ENCODE measurements around the gene PARD3.

Gene PARD3

DNA sequence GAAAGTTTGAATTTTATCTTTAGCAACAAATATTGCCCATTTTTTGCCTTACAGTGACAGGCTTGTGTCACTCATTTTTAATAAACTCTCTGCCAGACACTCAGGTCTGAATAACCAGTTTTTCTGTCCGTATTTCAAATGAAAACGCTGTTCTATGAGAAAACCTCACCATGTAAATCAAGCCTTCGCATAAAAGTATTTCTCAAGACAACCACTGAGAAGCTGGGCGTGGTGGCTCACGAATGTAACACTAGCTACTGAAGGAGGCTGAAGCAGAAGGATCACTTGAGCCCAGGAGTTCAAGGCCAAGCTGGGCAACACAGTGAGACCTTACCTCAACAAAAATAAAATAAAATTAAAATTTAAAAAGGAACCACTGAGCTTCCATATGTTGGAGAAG lies 339.3 kb downstream of the PARD3 start:
- DNase-seq (no peak), ATAC-seq (no peak)
- Mint-ChIP-seq H3K27me3 (no peaks in the 10 kb centered on the region), H3K4me1 (no peaks in the 10 kb centered on the region), H3K9me3 (no peaks in the 10 kb centered on the region), H3K27ac (no peak overlapping the region), H3K4me3 (no peak overlapping the region)

- Mint-ChIP-seq H3K9me3 (no peaks in the 10 kb centered on the region), H3K4me1 (no peaks in the 10 kb centered on the region), H3K27me3 (no peaks in the 10 kb centered on the region), H3K4me3 (no peak overlapping the region), H3K27ac (no peak overlapping the region)
- DNase-seq (no peak), ATAC-seq (no peak)
These were observed 339.8 kb downstream of the PARD3 start for GRCh38 chr10:34475274-34475646.

GRCh38 chr10:34474555-34475273 lies 340.4 kb downstream of the PARD3 start:
- H3K4me1 Mint-ChIP-seq, result no peaks in the 10 kb centered on the region

DNA sequence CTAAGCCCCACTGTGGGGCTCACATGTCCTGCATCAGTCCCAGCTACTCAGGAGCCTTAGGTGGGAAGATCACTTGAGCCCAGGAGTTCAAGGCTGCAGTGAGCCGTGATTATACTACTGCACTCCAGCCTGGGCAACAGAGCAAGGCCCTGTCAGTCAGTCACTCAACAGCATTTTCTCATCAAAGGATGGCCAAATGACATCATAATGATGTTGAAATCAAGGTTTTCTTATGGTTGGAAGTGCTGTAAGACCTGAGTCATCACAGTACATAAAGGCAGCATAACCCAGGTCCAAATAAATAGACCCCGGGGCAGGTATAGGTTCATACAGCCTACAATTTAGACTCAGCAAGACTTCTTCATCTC lies 341.1 kb downstream of the PARD3 start:
- Mint-ChIP-seq H3K4me3 (no peak overlapping the region), H3K27me3 (no peaks in the 10 kb centered on the region), H3K9me3 (no peaks in the 10 kb centered on the region), H3K27ac (no peak overlapping the region), H3K4me1 (no peaks in the 10 kb centered on the region)
- no peak for DNase-seq
- ATAC-seq, result no peak

More at GRCh38 chr10:34474555-34475273, 340.4 kb downstream of the PARD3 start:
- H3K27ac Mint-ChIP-seq, result no peak overlapping the region
- DNase-seq (no peak), ATAC-seq (no peak)
- no peaks in the 10 kb centered on the region for H3K27me3 Mint-ChIP-seq
- no peak overlapping the region for H3K4me3 Mint-ChIP-seq
- no peaks in the 10 kb centered on the region for H3K9me3 Mint-ChIP-seq

DNA sequence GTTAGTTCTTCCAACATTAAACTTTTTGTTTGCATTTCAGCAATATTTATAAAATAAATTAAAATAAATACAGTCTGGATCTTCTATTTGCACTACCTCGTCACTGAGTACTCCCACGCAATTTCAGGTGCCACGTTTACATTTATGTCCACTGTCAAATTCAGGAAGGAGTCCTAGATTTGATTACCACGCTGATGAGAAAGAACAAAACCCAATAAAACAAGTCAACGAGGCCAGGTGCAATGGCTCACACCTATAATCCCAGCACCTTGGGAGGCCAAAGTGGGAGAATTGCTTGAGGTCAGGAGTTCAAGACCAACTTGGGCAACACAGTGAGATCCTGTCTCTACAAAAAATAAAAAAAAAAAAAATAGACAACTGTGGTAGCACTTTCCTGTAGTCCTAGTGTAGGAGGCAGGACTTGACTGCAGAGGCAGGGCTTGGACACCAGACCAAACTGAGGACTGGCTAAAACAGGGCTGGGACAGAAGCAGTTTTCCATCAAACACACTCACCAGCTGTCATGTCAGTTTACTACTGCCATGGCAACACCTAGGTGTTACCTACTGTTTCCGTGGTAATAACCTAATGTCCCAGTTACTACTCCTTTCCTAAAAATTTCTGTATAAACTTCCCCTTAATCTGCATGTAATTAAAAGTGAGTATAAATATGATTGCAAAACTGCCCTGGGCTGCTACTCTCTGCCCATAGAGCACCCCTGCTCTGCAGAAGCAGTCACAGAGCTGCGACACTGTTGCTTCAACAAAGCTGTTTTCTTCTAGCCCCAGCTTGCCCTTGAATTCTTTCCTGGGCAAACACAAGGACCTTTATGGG lies 341.7 kb downstream of the PARD3 start:
- DNase-seq, result no peak
- no peaks in the 10 kb centered on the region for H3K27me3 Mint-ChIP-seq
- H3K27ac Mint-ChIP-seq, result no peak overlapping the region
- no peaks in the 10 kb centered on the region for H3K4me1 Mint-ChIP-seq
- H3K4me3 Mint-ChIP-seq, result no peak overlapping the region
- ATAC-seq, result no peak
- no peaks in the 10 kb centered on the region for H3K9me3 Mint-ChIP-seq

- no peak for ATAC-seq
- Mint-ChIP-seq H3K4me1 (no peaks in the 10 kb centered on the region), H3K27me3 (no peaks in the 10 kb centered on the region), H3K27ac (no peak overlapping the region), H3K4me3 (no peak overlapping the region), H3K9me3 (no peaks in the 10 kb centered on the region)
- DNase-seq, result no peak
These were observed 344.8 kb downstream of the PARD3 start for GRCh38 chr10:34470307-34470706.

DNA sequence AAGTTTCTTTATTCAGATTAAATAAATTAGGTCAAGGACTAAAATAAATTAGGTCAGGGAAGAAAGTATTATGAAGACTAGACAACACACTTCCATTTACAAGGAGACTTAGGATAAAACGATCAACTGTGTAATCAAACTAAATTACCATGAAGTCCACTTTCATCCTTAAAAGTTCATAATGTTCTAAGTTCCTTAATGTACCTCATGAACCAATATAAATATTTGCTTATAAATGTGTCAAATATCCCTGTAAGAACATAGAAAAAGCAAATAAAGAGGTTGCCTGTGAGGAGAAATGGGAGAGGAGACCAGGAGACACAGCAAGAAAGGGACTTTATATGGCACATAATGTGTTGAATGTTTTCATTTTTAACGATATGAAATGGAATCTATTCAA lies 345.6 kb downstream of the PARD3 start:
- no peaks in the 10 kb centered on the region for H3K4me1 Mint-ChIP-seq
- DNase-seq (no peak), ATAC-seq (no peak)
- no peak overlapping the region for H3K4me3 Mint-ChIP-seq
- no peaks in the 10 kb centered on the region for H3K9me3 Mint-ChIP-seq
- no peaks in the 10 kb centered on the region for H3K27me3 Mint-ChIP-seq
- H3K27ac Mint-ChIP-seq, result no peak overlapping the region

DNA sequence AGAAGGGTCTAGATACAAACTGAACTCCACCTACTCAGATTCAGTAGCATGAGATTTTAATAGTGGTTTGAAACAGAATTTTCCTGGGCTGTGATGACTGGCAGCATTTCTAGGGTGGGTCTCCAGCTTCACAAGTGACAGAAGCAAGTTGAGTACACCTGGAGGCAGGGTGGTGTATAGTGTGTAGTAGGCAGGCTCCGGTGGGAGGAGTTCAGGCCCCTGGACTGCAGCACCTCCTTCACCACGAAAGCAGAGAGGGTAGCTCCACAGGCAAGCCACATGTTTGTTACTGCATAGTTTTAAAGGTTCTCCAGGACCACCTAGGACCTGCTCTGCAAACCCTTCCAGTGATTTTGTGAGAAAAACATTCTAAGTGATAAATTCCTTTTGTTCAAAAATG lies 347.2 kb downstream of the PARD3 start:
- no peak overlapping the region for H3K4me3 Mint-ChIP-seq
- no peak for ATAC-seq
- no peaks in the 10 kb centered on the region for H3K9me3 Mint-ChIP-seq

GRCh38 chr10:34467364-34467763 lies 347.7 kb downstream of the PARD3 start:
- no peaks in the 10 kb centered on the region for H3K27me3 Mint-ChIP-seq
- no peak overlapping the region for H3K4me3 Mint-ChIP-seq
- H3K9me3 Mint-ChIP-seq, result no peaks in the 10 kb centered on the region
- H3K27ac Mint-ChIP-seq, result no peak overlapping the region
- no peaks in the 10 kb centered on the region for H3K4me1 Mint-ChIP-seq
- no peak for DNase-seq
- no peak for ATAC-seq

More for the DNA sequence above, 347.2 kb downstream of the PARD3 start:
- H3K27me3 Mint-ChIP-seq, result no peaks in the 10 kb centered on the region
- H3K4me1 Mint-ChIP-seq, result no peaks in the 10 kb centered on the region
- DNase-seq, result no peak
- no peak overlapping the region for H3K27ac Mint-ChIP-seq

- DNase-seq, result no peak
- ATAC-seq, result no peak
- no peaks in the 10 kb centered on the region for H3K9me3 Mint-ChIP-seq
- no peak overlapping the region for H3K27ac Mint-ChIP-seq
- H3K27me3 Mint-ChIP-seq, result no peaks in the 10 kb centered on the region
- no peak overlapping the region for H3K4me3 Mint-ChIP-seq
- no peaks in the 10 kb centered on the region for H3K4me1 Mint-ChIP-seq
These were observed 349.4 kb downstream of the PARD3 start for GRCh38 chr10:34465678-34466077.

GRCh38 chr10:34464591-34464990 lies 350.5 kb downstream of the PARD3 start:
- no peak for ATAC-seq
- H3K27me3 Mint-ChIP-seq, result no peaks in the 10 kb centered on the region
- DNase-seq, result no peak
- H3K4me1 Mint-ChIP-seq, result no peaks in the 10 kb centered on the region
- H3K9me3 Mint-ChIP-seq, result no peaks in the 10 kb centered on the region
- H3K4me3 Mint-ChIP-seq, result no peak overlapping the region
- no peak overlapping the region for H3K27ac Mint-ChIP-seq

- Mint-ChIP-seq H3K4me3 (no peak overlapping the region), H3K27ac (no peak overlapping the region), H3K9me3 (no peaks in the 10 kb centered on the region), H3K4me1 (no peaks in the 10 kb centered on the region), H3K27me3 (no peaks in the 10 kb centered on the region)
- ATAC-seq (no peak), DNase-seq (no peak)
These were observed 351.1 kb downstream of the PARD3 start for GRCh38 chr10:34464000-34464399.

- no peak for ATAC-seq
- no peaks in the 10 kb centered on the region for H3K27me3 Mint-ChIP-seq
These were observed 352.1 kb downstream of the PARD3 start for GRCh38 chr10:34462993-34463392.

DNA sequence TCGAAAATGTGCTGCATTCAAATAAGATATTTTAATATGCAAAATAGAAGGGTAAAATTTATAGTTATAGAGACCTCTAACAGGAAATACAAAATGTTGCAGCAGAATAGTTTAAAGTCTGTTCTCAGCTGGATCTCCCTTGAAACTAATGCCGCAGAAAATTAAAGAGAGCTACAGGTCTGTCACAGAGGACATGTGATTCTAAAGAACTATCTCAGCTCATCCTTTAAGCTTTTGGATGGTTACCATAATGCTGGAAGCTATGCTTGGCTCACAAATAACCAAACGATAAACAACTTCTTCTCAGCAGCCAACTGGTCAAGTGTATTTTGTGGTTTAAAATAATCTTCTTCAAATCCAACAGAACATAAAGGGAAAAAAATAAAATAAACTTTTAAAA lies 353.0 kb downstream of the PARD3 start:
- no peak overlapping the region for H3K27ac Mint-ChIP-seq
- no peaks in the 10 kb centered on the region for H3K27me3 Mint-ChIP-seq
- DNase-seq (no peak), ATAC-seq (no peak)
- H3K4me3 Mint-ChIP-seq, result no peak overlapping the region
- H3K9me3 Mint-ChIP-seq, result no peaks in the 10 kb centered on the region
- no peaks in the 10 kb centered on the region for H3K4me1 Mint-ChIP-seq

More at GRCh38 chr10:34462993-34463392, 352.1 kb downstream of the PARD3 start:
- Mint-ChIP-seq H3K4me1 (no peaks in the 10 kb centered on the region), H3K4me3 (no peak overlapping the region), H3K9me3 (no peaks in the 10 kb centered on the region), H3K27ac (no peak overlapping the region)
- DNase-seq, result no peak

DNA sequence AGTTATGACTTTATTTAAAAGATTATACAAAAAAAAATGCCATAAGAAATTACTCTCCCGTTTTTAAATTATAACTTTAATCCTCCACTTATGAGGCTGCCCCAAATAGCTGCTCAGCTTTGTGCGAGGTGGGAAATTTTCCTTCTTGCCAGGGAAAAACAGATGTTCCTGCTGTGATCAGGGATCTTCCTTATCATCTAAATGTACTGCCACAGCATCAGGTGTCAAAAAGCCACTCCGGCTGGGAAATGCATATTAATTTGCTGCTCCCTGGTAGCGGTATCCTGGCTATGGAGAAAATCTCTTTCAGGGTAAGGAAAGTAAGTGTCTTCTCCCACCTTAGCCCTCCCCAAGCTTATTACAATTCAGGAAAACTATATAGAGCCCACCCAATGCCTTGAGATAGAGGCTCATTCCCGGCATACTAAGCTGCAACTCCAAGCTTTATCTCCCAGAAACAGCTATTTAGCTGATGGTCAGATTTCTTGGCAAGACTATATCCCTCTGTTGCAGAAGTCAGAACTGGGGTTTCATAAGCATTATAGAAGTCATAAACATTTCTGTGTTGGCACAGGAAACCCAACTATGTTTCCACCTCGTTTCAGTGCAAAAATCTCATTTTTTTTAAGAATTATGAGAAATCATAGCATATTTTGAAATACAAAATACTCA lies 360.4 kb downstream of the PARD3 start:
- H3K4me1 Mint-ChIP-seq, result no peaks in the 10 kb centered on the region
- H3K27me3 Mint-ChIP-seq, result no peaks in the 10 kb centered on the region
- DNase-seq, result no peak
- no peaks in the 10 kb centered on the region for H3K9me3 Mint-ChIP-seq
- H3K27ac Mint-ChIP-seq, result no peak overlapping the region
- no peak overlapping the region for H3K4me3 Mint-ChIP-seq
- ATAC-seq, result no peak

DNA sequence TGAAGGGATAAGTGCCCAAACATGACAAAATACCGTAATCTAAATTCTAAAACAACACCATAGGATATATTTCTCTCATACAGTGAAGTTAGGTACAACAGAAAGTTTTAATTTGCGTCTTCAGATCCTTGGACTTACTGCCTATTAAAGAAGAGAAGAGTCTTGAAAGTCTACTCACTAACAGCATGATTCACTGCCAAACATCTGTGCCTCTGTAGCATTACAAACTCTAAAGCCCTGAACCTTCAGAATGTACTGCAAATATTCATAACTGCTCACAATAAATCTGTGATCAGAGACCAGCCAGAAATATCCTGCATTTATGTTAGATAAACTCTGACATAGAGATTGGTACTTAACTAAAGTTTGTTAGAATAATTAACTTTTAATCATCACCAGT lies 365.3 kb downstream of the PARD3 start:
- DNase-seq, result no peak

More for the DNA sequence above, 365.3 kb downstream of the PARD3 start:
- no peak overlapping the region for H3K27ac Mint-ChIP-seq
- H3K4me1 Mint-ChIP-seq, result no peaks in the 10 kb centered on the region
- no peaks in the 10 kb centered on the region for H3K9me3 Mint-ChIP-seq
- no peak for ATAC-seq
- no peak overlapping the region for H3K4me3 Mint-ChIP-seq
- no peaks in the 10 kb centered on the region for H3K27me3 Mint-ChIP-seq
